H1 (cell line): ENCODE measurements around the gene LCN2.

Source experiments
- BACH1 ChIP-seq: IDR thresholded peaks from 2 replicates; pipeline ENCODE4 v1.6.1; 2012; ENCODE audit warnings: low read length, improper control_type of control experiment
- CEBPB ChIP-seq: IDR thresholded peaks from 2 replicates; pipeline ENCODE4 v1.6.1; 2012; ENCODE audit warnings: low read depth, low read length
- CTCF ChIP-seq, 3 experiments: IDR thresholded peaks; 1 replicate in 2 of 3; 2 replicates in 1 of 3; pipeline versions ENCODE4 v1.5.1 to v1.6.1; 2011; ENCODE audit warnings: low read length in 3 of 3, mild to moderate bottlenecking in 3 of 3, inconsistent platforms in 2 of 3, low read depth in 1 of 3, moderate library complexity in 1 of 3; ENCODE audit not compliant: insufficient read depth in 1 of 3; ENCODE audit errors: control extremely low read depth in 1 of 3
- MAX ChIP-seq: IDR thresholded peaks from 2 replicates; pipeline ENCODE4 v1.6.1; 2012; ENCODE audit warnings: inconsistent platforms
- POLR2A ChIP-seq, 2 experiments: IDR thresholded peaks; 1 replicate in 1 of 2; 2 replicates in 1 of 2; pipeline ENCODE4 v1.6.1; 2011; ENCODE audit warnings: low read depth in 2 of 2, low read length in 2 of 2, mild to moderate bottlenecking in 2 of 2; ENCODE audit errors: control extremely low read depth in 1 of 2
- POLR2AphosphoS5 ChIP-seq: IDR thresholded peaks from 2 replicates; pipeline ENCODE4 v1.6.1; 2011; ENCODE audit warnings: low read depth, low read length
- SP2 ChIP-seq: IDR thresholded peaks from 2 replicates; pipeline ENCODE4 v1.6.1; 2012; ENCODE audit warnings: mild to moderate bottlenecking, low read length, inconsistent platforms

- no peak for TF ChIP-seq POLR2A (IDR thresholded peaks at IDR 0.05; ENCODE audit: control extremely low read depth in 1 of 2, low read depth in 2 of 2, low read length in 2 of 2)
- no peak for TF ChIP-seq POLR2AphosphoS5
- no peak for TF ChIP-seq MAX
- no peak for TF ChIP-seq BACH1
- no peak for TF ChIP-seq CTCF (IDR thresholded peaks at IDR 0.05; ENCODE audit: control extremely low read depth in 1 of 3, insufficient read depth in 1 of 3, low read depth in 1 of 3, low read length in 3 of 3)
- TF ChIP-seq CEBPB: no peak
- no peak for TF ChIP-seq SP2
These were observed 25.9 kb downstream of the LCN2 start for GRCh38 chr9:128175102-128175563.
